ENCODE data around the gene SLC7A5.
A peak's percentile ranks its signal among the peaks of the same experiment; 100 is the strongest.
"Not testable (repeated sequence)": the region's sequence is repeated elsewhere in the genome, so short reads cannot be mapped to it uniquely, and the experiment has no call there.

Gene SLC7A5

DNA sequence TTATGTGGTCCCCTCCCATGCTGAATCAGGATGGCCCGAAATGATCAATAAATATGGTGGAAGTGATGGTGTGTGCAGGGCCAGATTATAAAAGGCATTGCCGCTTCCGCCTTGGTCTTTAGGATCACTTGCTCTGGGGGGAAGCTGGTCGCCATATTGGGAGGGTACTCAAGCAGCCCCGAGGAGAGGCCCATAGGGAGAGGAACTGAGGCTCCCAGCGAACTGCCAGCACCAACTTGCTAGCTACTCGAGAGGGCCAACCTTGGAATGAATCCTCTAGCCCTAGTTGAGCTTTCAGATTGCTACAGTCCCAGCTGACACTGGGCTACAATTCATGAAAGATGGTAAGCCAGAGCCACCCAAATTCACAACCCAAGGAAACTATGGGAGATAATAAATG is 19.0 kb upstream of the SLC7A5 start:
- not testable (repeated sequence) for DNase-seq (ENCODE audit: low read depth in 2 of 2)

DNA sequence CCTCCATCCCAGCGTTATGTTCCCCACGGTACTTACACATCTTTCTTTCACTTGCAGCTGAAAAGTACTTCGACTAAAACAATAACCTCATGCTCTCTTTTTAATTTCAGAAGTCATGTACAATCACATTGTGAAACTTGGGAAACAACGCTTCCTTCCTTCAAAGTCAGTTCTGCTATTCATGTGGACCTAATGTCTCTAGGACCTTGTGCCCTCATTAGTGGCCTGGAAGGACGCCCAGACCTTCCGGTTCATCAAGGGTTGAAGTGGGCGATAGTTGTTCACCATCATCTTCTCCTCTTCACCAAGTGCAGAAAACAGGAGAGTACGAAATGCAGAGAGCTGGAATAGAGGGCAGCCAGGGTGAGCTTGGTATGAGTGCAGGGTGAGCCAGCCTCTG is 18.6 kb upstream of the SLC7A5 start:
- DNase-seq (ENCODE audit: low read depth in 2 of 2): not testable (repeated sequence)

DNA sequence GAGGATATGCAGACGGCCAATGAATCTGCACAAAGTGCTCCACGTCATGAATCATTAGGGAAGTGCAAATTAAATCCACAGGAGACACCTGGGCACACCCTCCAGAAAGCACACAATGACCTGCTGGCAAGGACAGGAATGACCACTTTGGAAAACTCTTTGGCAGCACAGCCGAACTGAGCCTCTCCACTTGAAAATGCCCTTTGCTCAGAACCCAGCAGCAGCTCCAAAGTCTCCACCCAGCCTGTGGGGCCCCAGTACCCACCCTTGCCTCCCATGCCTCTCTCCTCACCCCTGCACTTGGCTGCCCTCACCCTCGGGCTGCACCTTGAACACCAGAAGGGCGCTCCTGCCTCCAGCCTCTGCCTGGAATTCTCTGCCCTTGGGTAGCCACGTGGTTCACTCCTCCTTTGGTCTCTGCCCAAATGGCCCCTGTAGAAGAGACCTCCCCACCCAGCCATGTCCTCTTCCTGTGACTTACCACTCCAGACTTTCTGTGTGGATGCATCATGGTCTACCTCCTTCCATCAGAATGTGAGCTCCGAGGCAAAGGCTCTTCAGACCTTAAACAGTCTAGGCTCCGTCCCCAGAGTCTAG is 16.2 kb upstream of the SLC7A5 start:
- not testable (repeated sequence) for DNase-seq (ENCODE audit: low read depth in 2 of 2)

DNA sequence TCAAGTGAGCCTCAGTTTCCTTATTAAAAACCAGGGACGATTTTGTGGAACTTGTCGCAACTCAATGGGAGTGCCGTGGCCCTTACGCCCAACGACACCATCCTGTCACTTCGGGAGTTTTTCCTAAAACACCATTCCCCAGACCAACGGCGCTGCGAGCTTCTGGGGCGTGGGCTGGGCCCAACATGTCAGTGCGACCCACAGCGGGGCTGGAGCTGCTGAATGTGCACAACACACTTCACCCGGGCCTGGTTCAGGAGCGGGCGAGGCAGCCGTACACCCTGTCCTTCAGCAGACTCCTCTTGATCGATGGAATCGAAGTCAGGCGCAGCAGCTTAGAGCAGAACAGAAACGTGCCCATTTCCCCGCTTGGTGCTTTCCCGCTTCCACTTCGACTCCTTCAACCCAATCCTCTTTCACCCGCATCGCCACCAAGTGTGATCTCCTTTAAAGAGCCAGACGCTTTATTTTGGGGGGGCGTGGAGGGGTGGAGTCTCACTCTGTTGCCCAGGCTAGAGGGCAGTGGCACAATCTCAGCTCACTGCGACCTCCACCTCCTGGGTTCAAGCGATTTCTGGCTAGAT is 13.2 kb upstream of the SLC7A5 start:
- DNase-seq (ENCODE audit: low read depth in 2 of 2): no peak

DNA sequence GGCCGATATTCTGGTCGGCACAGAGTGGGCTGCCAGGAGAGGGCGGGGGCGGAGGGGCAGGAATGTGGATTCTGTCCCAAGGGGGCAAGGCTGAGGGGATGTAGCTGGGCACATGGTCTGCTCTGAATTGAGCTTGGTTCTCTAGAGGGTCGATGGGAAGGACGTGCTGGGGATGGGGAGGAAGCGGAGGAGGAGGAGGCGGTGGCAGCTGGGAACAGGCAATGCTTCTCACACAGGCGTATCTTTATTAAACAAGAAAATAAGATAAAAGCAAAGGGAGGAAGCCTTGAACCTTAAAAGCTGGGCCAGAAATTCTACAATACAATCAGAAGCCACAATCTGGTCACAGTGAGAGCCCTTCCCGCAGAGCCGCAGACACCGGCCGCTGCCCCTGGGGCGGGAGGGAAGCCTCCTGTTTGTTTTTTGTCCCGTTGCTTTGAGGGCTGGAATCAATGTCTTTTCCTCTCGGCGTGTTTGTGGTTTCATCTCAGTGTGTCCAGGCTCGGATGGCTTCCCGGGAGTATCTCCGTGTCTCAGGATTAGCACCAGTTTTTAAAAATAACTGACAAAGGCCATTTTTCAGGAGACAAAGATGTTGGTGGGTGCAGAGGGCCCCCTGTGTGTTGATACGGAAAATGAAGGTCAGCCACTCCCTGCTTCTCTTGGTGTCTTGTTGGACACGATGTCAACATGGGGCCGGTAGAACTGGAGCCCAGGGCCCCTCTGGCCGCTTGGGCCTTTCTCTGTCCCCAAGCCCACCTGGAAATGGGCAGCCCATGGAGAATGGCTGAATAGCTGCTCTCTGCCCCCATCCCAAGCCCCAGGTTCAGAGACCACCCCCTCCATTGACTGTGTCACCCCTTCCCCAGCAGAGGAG is 12.3 kb upstream of the SLC7A5 start:
- DNase-seq (ENCODE audit: low read depth in 2 of 2): no peak

DNA sequence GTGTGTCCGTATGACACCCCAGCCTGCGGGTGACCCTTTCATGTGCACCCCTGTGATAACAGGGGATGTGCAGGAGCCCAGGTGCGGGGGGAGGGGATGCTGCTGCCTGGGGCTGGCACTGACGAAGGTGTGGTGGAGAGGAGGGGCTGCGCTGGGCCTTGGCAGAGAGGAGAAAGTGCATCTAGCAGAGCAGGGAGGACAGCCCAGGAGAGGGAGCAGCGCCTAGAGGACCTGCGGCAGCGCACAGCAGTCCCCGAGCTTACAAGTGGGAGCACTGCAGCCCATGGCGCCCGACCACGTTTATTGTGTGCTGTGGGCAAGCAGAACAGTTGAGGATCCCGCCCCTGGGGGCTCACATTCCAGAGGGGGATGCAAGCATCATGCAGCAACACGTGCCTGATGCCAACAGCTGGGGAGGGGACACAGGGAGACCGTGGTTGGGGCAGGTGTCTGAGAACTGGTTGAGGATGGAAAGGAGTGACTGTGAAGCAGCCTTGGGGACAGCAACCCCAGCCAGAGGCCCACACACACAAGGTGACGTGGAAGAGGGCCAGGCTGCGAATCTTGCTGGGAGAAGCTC is 10.9 kb upstream of the SLC7A5 start:
- DNase-seq (ENCODE audit: low read depth in 2 of 2): no peak

DNA sequence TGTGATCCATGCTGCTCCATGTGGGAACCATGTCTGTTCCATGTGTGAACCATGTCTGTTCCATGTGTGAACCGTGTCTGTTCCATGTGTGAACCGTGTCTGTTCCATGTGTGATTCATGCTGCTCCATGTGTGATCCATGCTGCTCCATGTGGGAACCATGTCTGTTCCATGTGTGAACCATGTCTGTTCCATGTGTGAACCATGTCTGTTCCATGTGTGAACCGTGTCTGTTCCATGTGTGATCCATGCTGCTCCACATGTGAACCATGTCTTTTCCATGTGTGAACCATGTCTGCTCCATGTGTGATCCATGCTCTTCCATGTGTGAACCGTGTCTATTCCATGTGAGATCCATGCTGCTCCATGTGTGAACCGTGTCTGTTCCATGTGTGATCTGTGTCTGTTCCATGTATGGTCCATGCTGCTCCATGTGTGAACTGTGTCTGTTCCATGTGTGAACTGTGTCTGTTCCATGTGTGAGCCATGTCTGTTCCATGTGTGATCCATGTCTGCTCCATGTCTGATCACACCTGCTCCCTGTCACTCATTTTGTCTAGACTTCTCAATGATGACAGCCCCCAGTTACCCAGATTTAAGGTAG is 10.2 kb upstream of the SLC7A5 start:
- DNase-seq (ENCODE audit: low read depth in 2 of 2): not testable (repeated sequence)

DNA sequence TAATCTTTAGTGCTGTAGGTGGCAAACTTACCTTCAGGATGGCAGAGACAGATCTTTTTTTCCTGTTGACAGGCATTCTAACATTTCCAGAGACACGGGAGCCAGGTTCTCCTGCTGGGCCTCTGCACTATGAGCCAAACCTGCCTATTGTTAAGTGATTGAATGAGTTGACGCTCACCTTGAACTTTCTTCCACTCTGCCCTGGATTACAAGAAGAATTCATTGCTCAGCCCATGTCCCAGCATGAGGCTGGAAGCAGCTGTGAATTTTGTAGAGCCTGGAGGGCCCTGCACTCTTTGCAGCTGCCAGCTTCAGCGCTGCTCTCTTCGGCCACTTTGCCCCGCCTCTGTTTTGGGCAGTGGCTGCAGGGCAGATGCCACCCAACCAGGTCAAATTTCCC is 9.4 kb upstream of the SLC7A5 start:
- no peak for DNase-seq (ENCODE audit: low read depth in 2 of 2)

DNA sequence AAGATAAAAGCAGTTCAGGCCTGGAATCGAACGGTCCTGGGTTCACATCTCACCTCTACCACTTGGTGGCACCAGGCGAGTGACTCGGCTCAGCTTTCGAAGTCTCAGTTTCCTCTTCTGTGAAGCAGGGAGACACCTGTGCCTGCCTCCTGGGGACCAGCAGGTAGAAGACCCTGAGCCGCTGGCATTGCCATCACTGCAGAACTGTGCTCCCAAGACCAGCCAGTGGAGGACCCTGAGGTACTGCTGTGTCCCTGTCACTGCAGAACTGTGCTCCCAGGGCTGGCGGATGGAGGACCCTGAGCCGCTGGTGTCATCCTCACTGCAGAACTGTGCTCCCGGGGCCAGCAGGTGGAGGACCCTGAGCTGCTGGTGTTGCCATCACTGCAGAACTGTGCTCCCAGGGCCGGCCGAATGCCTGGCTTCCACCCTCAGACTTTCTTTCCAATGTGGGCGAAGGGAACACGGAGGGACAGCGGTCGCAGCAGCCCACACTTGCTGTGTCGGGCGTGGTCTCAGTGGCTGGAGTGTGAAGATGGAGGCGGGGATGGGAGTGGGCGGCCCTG is 8.7 kb upstream of the SLC7A5 start:
- DNase-seq (ENCODE audit: low read depth in 2 of 2): peak in 1 of 2 donors; percentile 41

DNA sequence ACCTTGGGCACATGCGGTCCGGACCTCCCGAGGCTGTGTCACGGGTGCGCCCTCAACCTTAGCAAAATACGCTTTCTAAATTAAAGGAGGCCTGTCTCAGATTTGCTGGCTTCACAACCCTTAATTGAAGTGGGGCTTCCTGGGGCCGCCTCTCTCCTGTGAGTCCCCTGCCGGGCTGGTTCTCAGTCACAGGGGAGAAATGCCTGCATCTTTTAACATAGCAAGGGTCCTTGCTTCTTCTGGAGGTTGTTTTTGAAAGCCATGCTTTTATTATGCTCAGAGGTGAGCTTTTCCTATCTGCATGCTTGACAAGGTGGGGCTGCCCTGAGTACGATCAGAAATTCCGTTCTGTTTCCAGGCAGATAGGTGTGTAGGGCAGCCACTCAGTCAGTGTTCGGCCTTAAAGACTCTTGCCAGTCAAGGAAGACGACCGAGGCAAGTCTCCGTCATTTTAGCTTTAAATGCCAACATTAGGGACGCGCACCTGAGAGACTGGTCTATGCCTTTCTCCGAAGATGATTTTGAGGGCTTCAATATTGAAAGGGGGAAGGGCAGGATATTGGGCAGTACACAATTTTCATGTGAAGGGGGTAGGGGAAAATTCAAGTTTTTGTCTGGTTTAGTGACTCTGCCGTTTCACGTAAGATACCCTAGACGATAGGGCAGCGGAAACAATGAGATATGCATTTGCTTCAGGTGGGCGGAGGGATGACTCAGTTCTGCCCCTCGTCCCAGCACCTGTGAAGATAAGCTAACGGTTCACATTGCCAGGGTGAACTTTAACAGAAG is 5.5 kb upstream of the SLC7A5 start:
- DNase-seq (ENCODE audit: low read depth in 2 of 2): peak; percentile 66 to 78

DNA sequence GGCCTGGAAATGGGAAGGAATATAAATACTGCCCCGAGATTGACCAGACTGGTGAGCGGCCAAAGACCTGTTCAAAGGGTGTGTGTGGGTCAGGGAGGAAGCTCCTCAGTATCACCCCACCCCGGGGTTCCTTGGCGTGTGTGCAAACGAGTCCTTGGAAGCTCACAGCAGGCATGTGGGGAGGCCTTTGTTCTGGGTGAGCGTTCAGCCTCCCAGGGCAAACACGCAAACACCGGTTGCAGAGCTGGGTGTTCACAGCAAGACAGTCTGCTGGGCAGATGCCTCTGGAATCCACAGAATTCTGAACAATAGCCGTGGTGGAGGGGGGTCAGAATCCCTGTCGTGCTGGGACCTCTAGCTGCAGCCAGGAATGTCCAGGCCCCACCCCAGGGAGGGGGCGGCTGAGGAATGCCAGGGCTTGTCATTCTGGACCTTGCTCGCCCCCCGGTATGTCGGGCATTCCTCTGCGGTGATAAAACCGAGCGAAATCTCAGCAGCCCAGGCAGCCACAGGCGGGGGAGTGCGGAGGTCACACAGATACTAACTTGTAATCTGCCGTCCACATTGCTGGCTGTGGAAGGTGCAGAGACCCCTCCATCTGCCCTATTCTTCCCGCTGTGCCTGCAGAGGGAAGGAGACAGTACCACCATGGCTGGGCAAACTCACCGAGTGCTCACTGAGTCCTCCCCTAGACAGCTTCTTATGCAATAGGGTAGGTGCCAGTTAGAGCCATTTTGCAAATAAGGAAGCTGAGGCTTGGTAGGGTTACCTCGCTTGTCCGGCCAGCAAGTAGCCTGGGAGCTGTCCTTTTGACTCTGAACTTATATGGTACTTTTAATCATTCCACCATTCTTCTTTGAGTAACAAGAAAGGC is 1.3 kb upstream of the SLC7A5 start:
- DNase-seq (ENCODE audit: low read depth in 2 of 2): not testable (repeated sequence)

DNA sequence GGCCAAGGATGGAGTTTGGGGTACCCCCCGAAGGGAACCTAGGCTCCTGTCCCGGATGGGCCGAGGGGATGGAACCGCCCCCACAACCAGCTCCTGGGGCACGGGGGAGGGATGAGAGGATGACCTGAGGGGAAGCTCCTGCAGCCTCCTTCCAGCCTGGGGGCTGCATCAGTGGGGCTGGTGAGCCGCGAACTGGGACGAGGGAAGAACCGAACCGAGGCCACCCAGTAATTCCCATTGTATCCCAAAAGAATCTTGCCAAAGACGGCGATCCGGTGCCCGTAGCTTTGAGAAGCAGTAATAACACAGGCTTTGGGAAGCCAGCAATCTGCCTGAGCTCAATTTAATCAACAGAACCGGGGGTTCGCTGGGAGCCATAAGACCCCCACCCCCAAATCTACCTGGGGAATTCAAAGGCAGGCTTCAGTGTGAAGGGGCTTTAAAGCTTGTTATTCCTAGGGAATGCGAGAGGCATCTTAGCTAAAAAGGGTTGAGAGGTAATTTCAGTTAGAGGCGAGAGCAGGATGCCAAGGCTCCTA is 641 bp upstream of the SLC7A5 start:
- not testable (repeated sequence) for DNase-seq (ENCODE audit: low read depth in 2 of 2)

DNA sequence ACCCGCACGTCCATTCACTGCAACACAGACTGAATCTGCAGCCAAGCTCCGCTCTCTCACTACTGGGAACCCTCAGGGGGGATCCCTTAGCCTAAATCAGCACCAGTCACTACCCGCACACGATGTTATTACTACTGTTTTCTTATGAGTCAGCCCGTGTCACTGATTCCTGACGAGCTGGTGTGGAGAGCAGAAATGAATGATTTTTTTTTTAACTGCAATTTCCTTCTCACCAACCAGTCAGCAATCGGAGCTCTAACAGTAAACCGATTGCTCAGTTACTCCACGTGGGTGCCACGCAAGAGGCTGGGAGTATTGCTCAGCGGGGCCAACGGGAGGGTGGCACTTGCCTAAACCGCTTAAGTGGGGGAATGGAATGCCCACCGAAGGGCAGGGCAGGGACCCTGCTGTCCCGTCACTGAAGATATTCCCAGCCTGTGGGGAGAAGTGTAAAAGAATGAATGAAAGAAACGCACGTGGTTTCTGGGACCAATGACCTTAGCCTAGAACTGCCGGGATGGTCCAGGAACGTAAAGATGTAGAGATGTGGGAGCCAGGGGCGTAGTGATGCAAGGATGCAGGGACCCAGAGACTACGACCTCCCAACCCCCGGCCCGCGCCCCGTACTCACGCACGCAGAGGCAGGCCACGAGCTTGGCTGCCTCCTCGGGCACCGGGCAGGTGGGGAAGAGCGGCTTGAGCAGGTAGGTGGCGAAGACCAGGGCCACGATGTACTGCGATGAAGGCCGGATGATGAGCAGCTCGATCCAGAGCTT is 865 bp downstream of the SLC7A5 start:
- peak in 1 of 2 donors; percentile 72 for DNase-seq (ENCODE audit: low read depth in 2 of 2)

DNA sequence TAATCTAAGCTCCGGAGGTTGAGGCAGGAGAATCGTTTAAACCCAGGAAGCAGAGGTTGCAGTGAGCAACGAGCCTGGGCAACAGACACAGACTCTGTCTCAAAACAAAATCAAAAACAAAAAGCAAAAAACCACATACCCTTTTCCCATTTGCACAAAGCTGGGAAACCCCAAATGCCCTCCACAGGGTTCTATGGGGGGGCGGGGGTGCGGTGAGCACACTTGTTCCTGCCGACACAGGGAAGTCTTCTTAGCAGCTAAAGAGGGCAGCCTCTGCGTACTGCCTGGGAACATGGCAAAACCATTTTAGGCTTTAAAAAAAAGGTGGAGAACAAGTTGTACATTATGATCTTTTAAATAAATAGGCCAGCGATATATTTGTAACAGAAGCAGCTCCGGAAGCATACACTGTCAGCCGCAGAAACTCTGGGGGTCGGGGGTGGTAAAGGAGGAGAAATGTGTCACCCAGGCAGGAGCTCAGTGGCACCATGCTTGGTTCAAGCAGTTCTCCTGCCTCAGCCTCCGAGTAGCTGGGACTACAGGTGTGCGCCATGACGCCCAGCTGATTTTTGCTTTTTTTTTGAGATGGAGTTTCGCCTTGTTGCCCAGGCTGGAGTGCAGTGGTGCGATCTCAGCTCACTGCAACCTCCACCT is 3.3 kb downstream of the SLC7A5 start:
- peak in 1 of 2 donors; percentile 56 for DNase-seq (ENCODE audit: low read depth in 2 of 2)

DNA sequence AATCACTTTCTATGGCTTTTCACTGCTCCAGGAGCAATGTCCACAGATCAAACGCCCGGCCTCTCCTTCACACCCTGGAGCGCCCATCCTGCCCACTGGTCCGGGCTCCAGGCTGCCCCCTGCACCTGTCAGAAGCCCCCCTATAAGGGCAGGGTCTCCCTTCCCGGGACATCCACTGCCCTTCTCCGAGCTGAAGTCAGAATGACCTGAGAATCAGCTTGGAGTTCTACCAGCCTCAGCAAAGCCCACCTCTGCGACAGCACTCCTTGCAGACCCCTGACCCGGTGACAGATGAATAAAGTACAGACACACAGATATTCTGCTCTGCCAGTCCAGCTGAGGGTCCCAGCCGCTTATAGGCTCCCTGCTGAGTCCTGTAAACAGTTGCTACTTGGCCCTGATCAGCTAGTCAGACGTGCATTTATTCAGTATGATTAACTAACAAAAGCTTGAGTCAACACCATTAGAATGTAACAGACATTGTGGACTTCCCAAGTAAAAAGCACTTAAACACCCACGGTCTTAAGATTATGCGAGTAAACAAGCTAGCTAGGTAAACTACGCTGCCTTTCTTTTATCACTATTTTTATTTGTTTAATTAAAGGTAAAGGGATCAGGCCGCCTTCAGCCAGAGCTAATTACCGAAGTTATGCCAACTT is 4.8 kb downstream of the SLC7A5 start:
- DNase-seq (ENCODE audit: low read depth in 2 of 2): no peak

DNA sequence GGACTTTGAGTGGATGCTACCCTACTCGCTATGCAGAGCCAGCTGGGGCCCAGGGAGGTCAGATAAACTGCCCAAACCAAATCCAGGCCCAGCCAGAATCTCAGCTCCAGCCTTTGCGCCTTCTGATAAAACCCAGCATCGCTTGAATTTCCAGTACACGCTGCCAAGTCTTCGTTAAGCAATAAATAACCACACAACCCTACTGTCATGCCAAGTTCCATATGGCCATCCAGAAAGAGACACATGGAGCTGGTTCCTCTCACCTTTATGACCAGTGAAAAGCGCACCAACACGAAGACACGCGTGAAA is 6.0 kb downstream of the SLC7A5 start:
- not testable (repeated sequence) for DNase-seq (ENCODE audit: low read depth in 2 of 2)

DNA sequence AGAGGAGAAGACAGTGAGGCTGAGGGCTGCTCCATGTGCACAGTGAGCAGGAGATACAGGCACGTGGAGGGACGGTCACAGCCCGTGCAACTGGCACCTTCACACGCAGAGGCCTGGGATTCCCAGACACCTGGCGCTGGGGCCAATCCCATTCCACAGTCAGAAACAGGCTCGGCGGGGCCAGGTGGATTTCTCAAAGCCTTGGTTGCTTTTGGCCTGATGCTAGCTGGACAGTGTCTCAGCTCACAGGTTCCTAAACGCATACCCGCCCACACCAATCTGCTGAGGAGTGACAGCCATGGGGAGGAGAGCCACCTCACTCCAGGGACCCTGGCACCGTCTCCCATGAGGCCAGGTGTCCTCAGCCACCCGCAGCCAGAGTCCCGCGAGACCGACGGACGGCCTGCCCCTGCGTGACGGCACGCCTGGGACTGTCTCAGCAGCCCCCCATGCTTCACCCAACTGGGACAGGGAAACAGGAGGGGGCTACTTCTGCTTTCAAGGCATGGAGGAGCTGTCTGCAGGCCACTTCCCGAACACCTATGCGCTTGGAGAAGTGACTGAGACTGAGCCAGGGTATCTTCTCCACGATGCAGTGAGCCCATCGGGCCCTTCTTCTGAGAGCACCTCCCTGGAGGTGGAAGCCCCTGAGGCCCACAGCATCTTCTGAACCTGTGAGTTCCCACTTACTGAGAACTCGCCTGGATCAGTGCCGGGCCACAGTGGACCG is 6.5 kb downstream of the SLC7A5 start:
- not testable (repeated sequence) for DNase-seq (ENCODE audit: low read depth in 2 of 2)
